DND-41 (cell line): ENCODE results near the gene KDM8.

Source experiments
- EZH2 ChIP-seq: IDR thresholded peaks from 3 replicates; pipeline ENCODE4 v1.6.1; 2012; ENCODE audit warnings: borderline replicate concordance, low read depth, mild to moderate bottlenecking, moderate library complexity, low read length, inconsistent platforms; ENCODE audit not compliant: severe bottlenecking
- TF ChIP-seq, protein P1 (sequence below): IDR thresholded peaks from 2 replicates; pipeline ENCODE4 v1.5.1; 2012; ENCODE audit warnings: borderline replicate concordance, low read length, moderate library complexity, mild to moderate bottlenecking; ENCODE audit not compliant: poor library complexity, severe bottlenecking; ENCODE audit errors: extremely low read depth

DNA sequence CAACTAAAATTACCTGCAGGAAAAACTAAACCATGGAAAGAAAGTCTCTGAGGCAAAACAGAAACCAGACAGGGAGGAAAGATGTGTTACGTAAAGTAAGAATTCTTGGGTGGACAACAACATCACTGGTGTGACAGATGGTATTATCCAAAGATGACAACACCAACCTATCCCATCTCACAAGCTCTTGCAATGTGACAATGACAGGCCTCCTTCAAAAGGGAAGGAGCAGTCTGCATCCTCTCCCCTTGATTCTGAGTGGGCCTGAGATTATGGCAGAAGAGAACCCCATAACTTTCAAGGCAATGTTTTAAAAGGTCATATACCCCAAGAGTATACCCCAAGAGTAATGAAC is 17.6 kb upstream of the KDM8 start:
- TF ChIP-seq, protein P1, sequence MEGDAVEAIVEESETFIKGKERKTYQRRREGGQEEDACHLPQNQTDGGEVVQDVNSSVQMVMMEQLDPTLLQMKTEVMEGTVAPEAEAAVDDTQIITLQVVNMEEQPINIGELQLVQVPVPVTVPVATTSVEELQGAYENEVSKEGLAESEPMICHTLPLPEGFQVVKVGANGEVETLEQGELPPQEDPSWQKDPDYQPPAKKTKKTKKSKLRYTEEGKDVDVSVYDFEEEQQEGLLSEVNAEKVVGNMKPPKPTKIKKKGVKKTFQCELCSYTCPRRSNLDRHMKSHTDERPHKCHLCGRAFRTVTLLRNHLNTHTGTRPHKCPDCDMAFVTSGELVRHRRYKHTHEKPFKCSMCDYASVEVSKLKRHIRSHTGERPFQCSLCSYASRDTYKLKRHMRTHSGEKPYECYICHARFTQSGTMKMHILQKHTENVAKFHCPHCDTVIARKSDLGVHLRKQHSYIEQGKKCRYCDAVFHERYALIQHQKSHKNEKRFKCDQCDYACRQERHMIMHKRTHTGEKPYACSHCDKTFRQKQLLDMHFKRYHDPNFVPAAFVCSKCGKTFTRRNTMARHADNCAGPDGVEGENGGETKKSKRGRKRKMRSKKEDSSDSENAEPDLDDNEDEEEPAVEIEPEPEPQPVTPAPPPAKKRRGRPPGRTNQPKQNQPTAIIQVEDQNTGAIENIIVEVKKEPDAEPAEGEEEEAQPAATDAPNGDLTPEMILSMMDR, result no peak
- TF ChIP-seq EZH2, result no peak
